ENCODE results near the gene SMG7.

SMG7 gene

DNA sequence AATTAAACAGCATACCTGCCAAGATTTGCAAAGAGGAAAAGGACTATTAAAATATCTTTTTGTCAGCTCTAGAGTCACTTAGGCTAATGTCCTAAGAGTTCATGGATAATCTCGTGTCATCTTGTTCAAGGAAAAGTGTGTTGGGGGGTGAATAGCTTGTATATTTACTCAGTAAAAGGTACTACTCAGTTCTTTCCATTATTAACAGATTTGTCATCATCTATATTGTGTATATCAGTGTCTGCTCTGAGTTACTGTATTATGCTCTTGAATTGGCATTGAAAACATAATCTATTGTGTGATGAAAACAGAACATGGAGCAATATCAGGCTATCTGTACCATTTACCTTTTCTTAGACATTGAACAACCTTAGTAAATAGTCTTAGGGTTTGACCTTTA lies 41.9 kb downstream of the SMG7 start:
- DNase-seq, result no peak

- DNase-seq, result no peak
These were observed 42.8 kb downstream of the SMG7 start for GRCh38 chr1:183515002-183515689.

- no peak for DNase-seq
These were observed 44.4 kb downstream of the SMG7 start for GRCh38 chr1:183516725-183517124.

- DNase-seq, result no peak
These were observed 45.1 kb downstream of the SMG7 start for GRCh38 chr1:183517401-183517800.

DNA sequence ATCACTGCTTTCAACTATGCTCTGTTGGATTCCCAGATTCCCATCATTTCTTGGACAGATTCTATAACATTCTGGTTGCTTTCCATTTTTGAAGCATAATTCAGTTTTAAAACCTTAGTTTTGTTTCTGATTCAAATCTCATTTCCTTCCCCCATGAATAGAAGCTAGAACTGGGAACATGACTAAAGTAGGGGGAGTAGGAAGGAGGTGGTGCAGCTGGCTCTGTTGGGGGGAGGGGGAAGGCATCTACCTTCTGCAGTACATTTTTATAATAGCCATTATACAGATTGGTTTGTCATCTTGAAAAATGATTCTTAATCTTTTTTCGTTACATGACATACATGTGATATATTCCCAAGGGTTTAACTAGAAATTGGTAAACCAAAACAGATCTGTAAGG lies 48.1 kb downstream of the SMG7 start:
- no peak for DNase-seq

GRCh38 chr1:183522104-183522503 lies 49.8 kb downstream of the SMG7 start:
- no peak for DNase-seq

GRCh38 chr1:183528577-183528976 lies 56.3 kb downstream of the SMG7 start:
- no peak for DNase-seq

DNA sequence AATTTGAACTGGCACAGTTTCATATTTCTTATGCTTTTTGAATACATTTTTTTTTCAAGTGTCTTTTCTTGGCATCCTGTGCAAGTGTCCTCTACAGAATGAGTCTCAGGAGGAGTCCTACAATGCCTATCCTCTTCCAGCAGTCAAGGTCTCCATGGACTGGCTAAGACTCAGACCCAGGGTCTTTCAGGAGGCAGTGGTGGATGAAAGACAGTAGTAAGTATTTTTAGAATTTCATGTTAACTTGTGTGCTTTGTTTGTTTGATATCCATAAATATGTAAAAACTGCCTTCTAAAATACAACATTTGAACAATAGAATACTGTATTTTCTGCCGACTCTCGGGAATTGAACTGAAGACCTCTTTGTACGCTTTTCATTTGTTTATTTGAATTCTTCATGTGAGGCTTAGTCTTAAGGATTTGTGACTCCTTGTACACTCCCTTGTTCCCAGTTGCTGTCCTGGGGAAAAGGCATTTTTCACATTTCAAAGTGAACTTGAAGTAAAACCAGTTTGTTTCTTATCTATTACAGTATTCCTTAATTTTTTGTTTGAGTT lies 61.4 kb downstream of the SMG7 start:
- no peak for DNase-seq

- DNase-seq, result no peak
These were observed 65.1 kb downstream of the SMG7 start for GRCh38 chr1:183537405-183537804.

GRCh38 chr1:183543619-183544204 lies 71.4 kb downstream of the SMG7 start:
- DNase-seq, result peak; percentile 45

DNA sequence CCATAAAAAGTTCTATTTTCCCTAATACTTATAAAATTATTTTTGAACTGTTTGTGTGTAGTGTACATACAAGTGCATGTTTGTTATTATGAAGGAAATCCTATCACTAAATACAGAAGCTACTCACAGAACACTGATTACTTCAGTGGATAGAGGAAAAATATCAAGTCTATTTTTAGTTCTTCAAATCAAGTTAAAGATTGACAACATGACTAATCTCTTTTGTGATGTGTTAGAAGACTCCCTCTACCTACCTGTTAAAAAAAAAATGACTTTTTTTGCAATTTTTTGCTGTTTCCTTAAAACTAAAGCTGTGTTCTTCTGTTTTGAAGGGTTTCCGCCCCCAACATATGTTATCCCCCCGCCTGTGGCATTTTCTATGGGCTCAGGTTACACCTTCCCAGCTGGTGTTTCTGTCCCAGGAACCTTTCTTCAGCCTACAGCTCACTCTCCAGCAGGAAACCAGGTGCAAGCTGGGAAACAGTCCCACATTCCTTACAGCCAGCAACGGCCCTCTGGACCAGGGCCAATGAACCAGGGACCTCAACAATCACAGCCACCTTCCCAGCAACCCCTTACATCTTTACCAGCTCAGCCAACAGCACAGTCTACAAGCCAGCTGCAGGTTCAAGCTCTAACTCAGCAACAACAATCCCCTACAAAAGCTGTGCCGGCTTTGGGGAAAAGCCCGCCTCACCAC lies 72.4 kb downstream of the SMG7 start:
- DNase-seq, result no peak

DNA sequence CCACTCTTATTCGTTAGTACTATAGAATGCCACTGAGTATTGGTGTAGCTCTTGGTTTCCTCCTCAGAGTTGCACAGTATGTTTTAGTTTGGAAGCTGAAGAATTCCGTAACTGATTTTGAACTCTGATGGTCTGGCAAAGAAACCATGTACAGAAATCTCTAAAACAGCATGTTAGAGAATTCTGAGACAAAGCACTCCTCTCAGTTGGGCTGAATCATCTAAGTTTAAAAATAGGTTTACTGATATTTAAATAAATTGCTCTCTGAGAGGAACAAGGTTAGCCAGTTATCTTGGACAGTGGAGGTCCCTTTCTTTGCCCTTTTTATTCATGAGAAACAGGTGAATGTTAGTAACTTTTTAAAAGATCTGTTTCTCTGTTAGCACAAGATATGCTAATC lies 74.1 kb downstream of the SMG7 start:
- no peak for DNase-seq

DNA sequence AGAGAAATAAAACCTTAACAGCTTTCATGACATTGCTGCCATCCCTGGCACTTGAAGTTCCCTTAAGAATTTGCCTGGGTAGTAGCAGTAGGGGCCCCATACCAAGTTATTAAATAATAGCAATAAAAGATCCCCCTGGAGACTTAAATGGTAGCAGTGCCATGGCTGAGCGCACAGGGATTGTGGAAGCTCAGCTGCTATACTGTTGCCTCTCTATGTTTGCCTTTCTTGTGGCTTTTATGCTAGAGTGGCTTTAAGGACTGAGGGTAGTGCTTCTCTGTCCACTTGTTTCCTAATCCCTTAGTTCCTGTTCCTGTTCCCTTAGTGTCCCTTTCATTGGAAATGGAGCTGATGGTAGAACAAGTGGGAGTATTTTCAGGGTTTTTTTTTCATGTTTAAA lies 75.8 kb downstream of the SMG7 start:
- no peak for DNase-seq

DNA sequence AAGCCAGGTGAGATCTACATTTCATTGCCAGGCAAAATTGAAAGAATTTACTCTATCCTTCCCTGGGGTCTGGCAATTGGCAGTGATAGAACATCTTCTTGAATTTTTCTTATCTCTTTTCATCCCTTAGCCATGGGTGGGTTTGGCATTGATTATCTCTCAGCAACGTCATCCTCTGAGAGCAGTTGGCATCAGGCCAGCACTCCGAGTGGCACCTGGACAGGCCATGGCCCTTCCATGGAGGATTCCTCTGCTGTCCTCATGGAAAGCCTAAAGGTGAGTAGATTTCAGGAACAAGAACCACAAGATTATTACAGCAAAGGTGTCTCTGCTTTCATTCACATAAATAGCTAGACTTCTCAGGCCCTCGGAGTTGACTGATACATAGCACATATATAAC lies 78.6 kb downstream of the SMG7 start:
- no peak for DNase-seq

GRCh38 chr1:183551924-183552323 lies 79.6 kb downstream of the SMG7 start:
- DNase-seq, result no peak

DNA sequence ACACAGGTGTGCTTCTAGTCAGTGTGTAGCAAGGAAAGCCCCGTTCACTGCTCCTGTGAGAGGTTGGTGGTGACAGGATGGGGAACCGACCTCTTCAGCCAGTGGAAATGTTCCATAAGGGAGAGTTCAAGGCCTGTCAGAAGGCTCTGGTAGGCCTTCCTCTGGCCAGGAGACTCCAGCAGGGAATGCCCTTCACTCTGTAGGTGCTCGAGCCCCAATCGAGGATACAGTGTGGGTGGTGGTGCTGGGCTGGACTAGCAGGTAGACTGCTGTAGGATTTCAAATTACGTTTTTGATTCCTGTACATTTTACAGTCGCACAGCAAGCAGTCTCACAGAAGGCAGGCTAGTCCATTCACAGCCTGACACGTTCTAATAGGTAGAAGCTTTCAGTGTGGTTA lies 80.1 kb downstream of the SMG7 start:
- no peak for DNase-seq

- no peak for DNase-seq
These were observed 80.6 kb downstream of the SMG7 start for GRCh38 chr1:183552891-183553290.

GRCh38 chr1:183553331-183553730 lies 81.0 kb downstream of the SMG7 start:
- no peak for DNase-seq

- no peak for DNase-seq
These were observed 81.5 kb downstream of the SMG7 start for GRCh38 chr1:183553764-183554163.

DNA sequence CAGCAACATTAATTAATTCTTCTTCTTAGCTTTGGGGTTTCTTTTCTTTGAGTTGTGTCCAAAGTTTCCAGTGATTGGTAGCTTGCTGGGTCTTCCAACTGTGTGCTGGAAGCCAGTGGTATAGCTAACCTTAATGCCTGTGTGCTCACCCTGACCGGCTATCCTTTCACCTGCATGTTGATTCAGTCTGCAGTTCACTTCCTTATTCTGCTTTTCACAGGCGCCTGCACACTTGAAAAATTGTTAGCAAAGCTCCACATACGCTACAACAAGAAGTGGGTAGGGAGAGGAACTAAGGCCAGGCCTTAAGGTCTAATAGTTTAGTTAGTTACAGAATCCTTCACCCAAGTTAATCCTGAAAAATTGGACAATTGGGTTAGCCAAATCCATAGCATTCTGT lies 82.3 kb downstream of the SMG7 start:
- DNase-seq, result no peak

DNA sequence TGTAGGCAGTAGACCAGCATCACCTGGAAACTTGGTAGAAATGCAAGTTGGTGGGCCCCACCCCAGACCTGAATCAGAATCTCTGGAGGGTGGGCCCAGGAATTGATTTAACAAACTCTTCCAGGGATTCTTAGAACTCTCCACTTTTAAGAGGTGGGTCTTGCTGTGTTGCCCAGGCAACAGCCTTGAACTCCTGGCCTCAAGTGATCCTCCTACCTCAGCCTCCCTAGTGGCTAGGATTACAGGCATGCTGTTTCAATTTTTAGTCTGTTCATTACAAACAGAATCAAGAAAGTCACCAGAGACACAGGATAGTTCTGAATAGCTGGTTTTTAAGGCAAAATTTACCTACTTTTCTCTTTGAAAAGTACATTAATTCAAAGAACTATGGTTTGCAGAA lies 86.8 kb downstream of the SMG7 start:
- no peak for DNase-seq

DNA sequence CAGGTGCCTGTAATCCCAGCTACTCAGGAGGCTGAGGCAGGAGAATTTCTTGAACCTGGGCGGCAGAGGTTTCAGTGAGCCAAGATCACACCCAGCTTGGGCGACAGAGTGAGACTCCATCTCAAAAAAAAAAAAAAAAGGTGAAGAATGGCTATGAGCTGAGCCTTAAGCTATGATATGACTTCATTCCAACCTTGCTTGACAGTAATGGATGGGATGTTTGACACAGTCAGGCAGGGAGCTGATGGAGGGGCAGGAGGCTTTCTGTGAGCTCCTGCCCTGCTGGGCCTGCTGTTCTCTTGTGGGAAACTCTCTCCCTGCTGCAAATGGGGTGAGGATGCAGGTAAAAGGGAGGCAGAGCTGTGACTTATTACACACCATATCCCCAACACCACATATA lies 90.4 kb downstream of the SMG7 start:
- no peak for DNase-seq

- no peak for DNase-seq
These were observed 93.0 kb downstream of the SMG7 start for GRCh38 chr1:183565261-183565660.

GRCh38 chr1:183566026-183566425 lies 93.7 kb downstream of the SMG7 start:
- no peak for DNase-seq

Measured in activated CD4-positive, alpha-beta T cell treated with anti-CD3 and anti-CD28 coated beads, Interleukin-10, Interleukin-2, amounts not matched to agents 100 ng/mL and 50 ng/mL, durations not matched to agents 16 hours and 8 hours (primary cell).